HEK293 (cell line): ENCODE results near the gene VMAC.

Experiments
- CTCF ChIA-PET: fragments of 350-600 bp; formaldehyde crosslinking; extraction: SDS; loops from one replicate; lab custom pipeline; 2021; ENCODE audit warnings: antibody characterized with exemption; lab: Yijun Ruan, JAX
- POLR2A ChIA-PET: fragments of 300-600 bp; formaldehyde crosslinking; extraction: SDS; loops from one replicate; lab custom pipeline; 2020; ENCODE audit warnings: antibody characterized with exemption, inconsistent platforms; lab: Yijun Ruan, JAX
- H3K27ac ChIP-seq: fragments of 200-500 bp; sonication (Bioruptor generic); 2 replicates; pipeline ENCODE4 v1.5.1; 2014; ENCODE audit warnings: low read depth, low read length, control low read depth, inconsistent platforms; ENCODE audit errors: extremely low read depth
- H3K36me3 ChIP-seq, 2 experiments: fragments of 200-500 bp in 1 of 2; sonication (Bioruptor generic) in 1 of 2; 1 replicate in 1 of 2; 2 replicates in 1 of 2; pipeline ENCODE4 v1.5.1; 2014 to 2017; ENCODE audit warnings: inconsistent platforms in 2 of 2, low read length in 2 of 2; ENCODE audit not compliant: control insufficient read depth in 2 of 2, insufficient read depth in 1 of 2
- H3K4me1 ChIP-seq: fragments of 200-500 bp; sonication (Bioruptor generic); 2 replicates; pipeline ENCODE4 v1.5.1; 2014; ENCODE audit warnings: mild to moderate bottlenecking, low read length, inconsistent platforms; ENCODE audit not compliant: control insufficient read depth, insufficient read depth
- H3K4me3 ChIP-seq: 2 replicates; pipeline ENCODE4 v1.5.1; 2011; ENCODE audit warnings: low read depth, mild to moderate bottlenecking, control low read depth, low read length, moderate library complexity
- H3K9me3 ChIP-seq: fragments of 200-500 bp; sonication (Bioruptor generic); 2 replicates; pipeline ENCODE4 v1.5.1; 2014; ENCODE audit warnings: low read depth, low read length, inconsistent platforms; ENCODE audit not compliant: control insufficient read depth, insufficient read depth
- EGR2 ChIP-seq: fragments of 450-650 bp; formaldehyde crosslinking; IDR thresholded peaks from 2 replicates; pipeline ENCODE4 v1.5.1; 2016; ENCODE audit warnings: low read depth, missing biosample characterization, missing genetic modification characterization
- GLI4 ChIP-seq: fragments of 450-650 bp; formaldehyde crosslinking; IDR thresholded peaks from 2 replicates; pipeline ENCODE4 v1.5.1; 2016; ENCODE audit warnings: missing biosample characterization, missing genetic modification characterization
- KLF17 ChIP-seq: fragments of 450-650 bp; formaldehyde crosslinking; IDR thresholded peaks from 2 replicates; pipeline ENCODE4 v1.5.1; 2016; ENCODE audit warnings: missing biosample characterization, missing genetic modification characterization
- PATZ1 ChIP-seq: fragments of 450-650 bp; formaldehyde crosslinking; IDR thresholded peaks from 2 replicates; pipeline ENCODE4 v1.5.1; 2016; ENCODE audit warnings: missing biosample characterization, missing genetic modification characterization
- SCRT1 ChIP-seq: fragments of 450-650 bp; formaldehyde crosslinking; IDR thresholded peaks from 2 replicates; pipeline ENCODE4 v1.5.1; 2016; ENCODE audit warnings: missing biosample characterization, missing genetic modification characterization, borderline replicate concordance
- SP2 ChIP-seq: fragments of 450-650 bp; formaldehyde crosslinking; IDR thresholded peaks from 2 replicates; pipeline ENCODE4 v1.5.1; 2016; ENCODE audit warnings: missing biosample characterization, missing genetic modification characterization
- WT1 ChIP-seq: fragments of 450-650 bp; formaldehyde crosslinking; IDR thresholded peaks from 2 replicates; pipeline ENCODE4 v1.5.1; 2016; ENCODE audit warnings: missing biosample characterization, missing genetic modification characterization
- ZBTB17 ChIP-seq: fragments of 450-650 bp; formaldehyde crosslinking; IDR thresholded peaks from 2 replicates; pipeline ENCODE4 v1.5.1; 2016; ENCODE audit warnings: missing biosample characterization, missing genetic modification characterization
- ZFHX2 ChIP-seq: fragments of 450-650 bp; formaldehyde crosslinking; conservative IDR thresholded peaks from 2 replicates; pipeline ENCODE4 v1.5.1; 2016; ENCODE audit warnings: missing biosample characterization, missing genetic modification characterization
- ZNF138 ChIP-seq: fragments of 450-650 bp; formaldehyde crosslinking; IDR thresholded peaks from 2 replicates; pipeline ENCODE4 v1.5.1; 2016; ENCODE audit warnings: missing biosample characterization, missing genetic modification characterization, borderline replicate concordance
- ZNF140 ChIP-seq: fragments of 450-650 bp; formaldehyde crosslinking; IDR thresholded peaks from 2 replicates; pipeline ENCODE4 v1.5.1; 2016; ENCODE audit warnings: missing biosample characterization, missing genetic modification characterization
- ZNF19 ChIP-seq: fragments of 450-650 bp; formaldehyde crosslinking; IDR thresholded peaks from 2 replicates; pipeline ENCODE4; 2016; ENCODE audit warnings: missing biosample characterization, missing genetic modification characterization, low read depth
- ZNF248 ChIP-seq: fragments of 450-650 bp; formaldehyde crosslinking; IDR thresholded peaks from 2 replicates; pipeline ENCODE4 v1.5.1; 2017; ENCODE audit warnings: missing biosample characterization, missing genetic modification characterization
- ZNF274 ChIP-seq, 2 experiments: fragments of 200-500 bp in 1 of 2; fragments of 450-650 bp in 1 of 2; sonication (Bioruptor generic) in 1 of 2; formaldehyde crosslinking in 1 of 2; IDR thresholded peaks; 2 replicates each; pipeline versions ENCODE4 v1.5.1 to v1.6.1; 2014 to 2016; ENCODE audit warnings: borderline replicate concordance in 1 of 2, inconsistent platforms in 1 of 2, low read length in 1 of 2, missing biosample characterization in 1 of 2, missing genetic modification characterization in 1 of 2
- ZNF398 ChIP-seq: fragments of 450-650 bp; formaldehyde crosslinking; IDR thresholded peaks from 2 replicates; pipeline ENCODE4 v1.5.1; 2017; ENCODE audit warnings: missing biosample characterization, missing genetic modification characterization
- ZNF626 ChIP-seq: fragments of 450-650 bp; sonication (Bioruptor Pico); formaldehyde crosslinking; IDR thresholded peaks from 2 replicates; pipeline ENCODE4 v1.5.1; 2018; ENCODE audit warnings: missing biosample characterization, missing genetic modification characterization, inconsistent platforms

Gene VMAC

GRCh38 chr19:5958074-5958850 lies 53.6 kb downstream of the VMAC start:
- H3K27ac ChIP-seq: no peak overlapping the region
- H3K9me3 ChIP-seq: no peaks in the 10 kb centered on the region
- POLR2A ChIA-PET: no interaction called here
- TF ChIP-seq KLF17: peak; percentile 51; the same call in 1 of the 2 replicates
- no peak for TF ChIP-seq ZNF274 (IDR thresholded peaks at IDR 0.05; ENCODE audit: low read length)
- TF ChIP-seq ZNF274 (tag by site-specific recombination; IDR thresholded peaks at IDR 0.05; ENCODE audit: borderline replicate concordance): no peak
- 0 out of 2 replicates have a peak, but pooled peaks have one; percentile 5 for TF ChIP-seq EGR2
- no peak for TF ChIP-seq ZNF626 (tag by site-specific recombination)
- TF ChIP-seq ZFHX2 (tag by site-specific recombination): 0 out of 2 replicates have a peak, but pooled peaks have one; percentile 15
- no peak for TF ChIP-seq PATZ1 (tag by site-specific recombination)
- TF ChIP-seq GLI4 (tag by site-specific recombination): no peak
- 0 out of 2 replicates have a peak, but pooled peaks have one; percentile 27 for TF ChIP-seq WT1 (tag by site-specific recombination)
- no peak for TF ChIP-seq ZBTB17 (tag by site-specific recombination)
- H3K36me3 ChIP-seq: no peaks in the 10 kb centered on the region
- CTCF ChIA-PET: interaction anchor here (0.9 to 7.3 kb wide), 4 partner anchors 9 to 154 kb away, joined by 3 to 60 read pairs (median 6); no protein-coding TSS in a partner anchor
- no peak overlapping the region for H3K4me3 ChIP-seq
- H3K4me1 ChIP-seq: peaks cover 54% of the 10 kb centered on the region

- CTCF ChIA-PET: interaction anchor here (1.2 to 1.8 kb wide), 3 partner anchors 10 to 155 kb away, joined by 5 to 7 read pairs (median 6); no protein-coding TSS in a partner anchor
- H3K27ac ChIP-seq: no peak overlapping the region
- TF ChIP-seq ZNF138 (no peak), SP2 (no peak), ZNF248 (tag by site-specific recombination) (no peak), ZNF19 (tag by site-specific recombination) (no peak), WT1 (tag by site-specific recombination) (no peak), ZNF140 (tag by site-specific recombination) (no peak), SCRT1 (tag by site-specific recombination) (no peak), ZNF398 (tag by site-specific recombination) (no peak)
- TF ChIP-seq, all 188 proteins: peak for 0
- no peaks in the 10 kb centered on the region for H3K36me3 ChIP-seq
- POLR2A ChIA-PET: no interaction called here
- no peak overlapping the region for H3K4me3 ChIP-seq
- no peaks in the 10 kb centered on the region for H3K9me3 ChIP-seq
- peaks cover 52% of the 10 kb centered on the region for H3K4me1 ChIP-seq
These were observed 54.1 kb downstream of the VMAC start for GRCh38 chr19:5958851-5959122.
